AG04449 (cell line): Measurements from ENCODE around the gene TGFBR3.

Source experiments
- CTCF ChIA-PET: fragments of 350-600 bp; formaldehyde crosslinking; extraction: SDS; loops from one replicate; lab custom pipeline; 2021; ENCODE audit warnings: antibody characterized with exemption; lab: Yijun Ruan, JAX
- POLR2A ChIA-PET: fragments of 400-600, 350-600 bp; formaldehyde crosslinking; extraction: SDS; loops from one replicate; lab custom pipeline; 2020; ENCODE audit warnings: antibody characterized with exemption, inconsistent platforms; lab: Yijun Ruan, JAX
- DNase-seq: peaks from one replicate; pipeline ENCODE4 v3.0.0-alpha.2; 2010; ENCODE audit warnings: low read depth, low spot score
- H3K4me3 ChIP-seq: 2 replicates; pipeline ENCODE4 v1.5.1; 2011; ENCODE audit warnings: low read depth, mild to moderate bottlenecking, control low read depth, low read length
- CTCF ChIP-seq: IDR thresholded peaks from one replicate; pipeline ENCODE4 v1.5.1; 2011; ENCODE audit warnings: mild to moderate bottlenecking, moderate library complexity, low read length, control low read depth, inconsistent platforms; ENCODE audit not compliant: insufficient read depth; ENCODE audit errors: missing control alignments

Gene TGFBR3

GRCh38 chr1:91750398-91750996 is 135.5 kb downstream of the TGFBR3 start:
- TF ChIP-seq CTCF: no peak
- no peak for DNase-seq
- H3K4me3 ChIP-seq: no peak overlapping the region
- ChIA-PET CTCF (interaction anchor here (0.6 to 2.1 kb wide), 4 partner anchors 9 to 221 kb away, joined by 3 to 5 read pairs (median 3); no protein-coding TSS in a partner anchor), POLR2A (interaction anchor here (0.5 to 1.0 kb wide), 2 partner anchors 13 to 140 kb away, joined by 3 read pairs; no protein-coding TSS in a partner anchor)

- ChIA-PET CTCF (interaction anchor here (2.1 kb wide), 1 partner anchor 12 kb away, joined by 6 read pairs; no protein-coding TSS in a partner anchor), POLR2A (no interaction called here)
- no peak for TF ChIP-seq CTCF
- no peak overlapping the region for H3K4me3 ChIP-seq
- no peak for DNase-seq
These were observed 136.1 kb downstream of the TGFBR3 start for GRCh38 chr1:91749788-91750231.

GRCh38 chr1:91747666-91748065 is 138.3 kb downstream of the TGFBR3 start:
- ChIA-PET CTCF (interaction anchor here (0.9 to 2.1 kb wide), 3 partner anchors 10 to 218 kb away, joined by 4 to 6 read pairs (median 4); no protein-coding TSS in a partner anchor), POLR2A (no interaction called here)
- H3K4me3 ChIP-seq: no peak overlapping the region
- no peak for TF ChIP-seq CTCF
- no peak for DNase-seq

- ChIA-PET CTCF (interaction anchor here (2.0 kb wide), 1 partner anchor 13 kb away, joined by 4 read pairs; no protein-coding TSS in a partner anchor), POLR2A (no interaction called here)
- H3K4me3 ChIP-seq: no peak overlapping the region
- no peak for TF ChIP-seq CTCF
- no peak for DNase-seq
These were observed 139.1 kb downstream of the TGFBR3 start for GRCh38 chr1:91746728-91747338.

GRCh38 chr1:91745640-91746373 is 140.1 kb downstream of the TGFBR3 start:
- no peak for TF ChIP-seq CTCF
- ChIA-PET POLR2A (no interaction called here), CTCF (interaction anchor here (0.8 to 2.0 kb wide), 2 partner anchors 9 to 12 kb away, joined by 3 to 4 read pairs; no protein-coding TSS in a partner anchor)
- no peak for DNase-seq
- no peak overlapping the region for H3K4me3 ChIP-seq
